OCI-LY7 (cell line): ENCODE data around the gene LRRC7. TPM values are rescaled to one million over a fixed set of nuclear protein-coding genes. Genes with fewer than 3 reads are reported as not detected.

Source experiments
- BruUV-seq: library from RNA; stranded (reverse); fragments of 400-500 nt; replicated peaks from 2 replicates; lab custom pipeline; 2021; lab: Mats Ljungman, UMichigan
- CTCF ChIA-PET: fragments of 300-600 bp; sonication (Branson Sonifier 250); formaldehyde crosslinking; loops from one replicate; lab custom pipeline; 2022; ENCODE audit warnings: antibody characterized with exemption; ENCODE audit not compliant: unreplicated experiment; lab: Charles Lee
- POLR2A ChIA-PET: fragments of 300-600 bp; sonication (Branson Sonifier 250); formaldehyde crosslinking; loops from one replicate; lab custom pipeline; 2022; ENCODE audit warnings: antibody characterized with exemption; lab: Charles Lee
- DNase-seq: peaks from one replicate; pipeline ENCODE4 v3.0.0-alpha.2; 2015; ENCODE audit warnings: low spot score
- H2AFZ ChIP-seq: fragments of 200-600 bp; sonication (generic), shearing (Covaris generic); 2 replicates; pipeline ENCODE4 v1.6.1; 2014; ENCODE audit warnings: mild to moderate bottlenecking, antibody characterized with exemption, low read length, moderate library complexity
- H3K27ac ChIP-seq: fragments of 200-600 bp; sonication (generic); 2 replicates; pipeline ENCODE4 v1.5.1; 2014; ENCODE audit warnings: mixed run types, low read depth, mild to moderate bottlenecking, moderate library complexity, low read length, inconsistent platforms; ENCODE audit not compliant: poor library complexity, severe bottlenecking
- H3K36me3 ChIP-seq: fragments of 200-600 bp; sonication (generic); 2 replicates; pipeline ENCODE4 v1.6.1; 2014; ENCODE audit warnings: mild to moderate bottlenecking, antibody characterized with exemption, low read length, moderate library complexity, mixed read lengths; ENCODE audit not compliant: insufficient read depth
- H3K4me1 ChIP-seq: fragments of 200-600 bp; sonication (generic); 2 replicates; pipeline ENCODE4 v1.5.1; 2014; ENCODE audit warnings: mild to moderate bottlenecking, low read length; ENCODE audit not compliant: insufficient read depth, poor library complexity, severe bottlenecking
- H3K4me2 ChIP-seq: fragments of 200-600 bp; sonication (generic); 2 replicates; pipeline ENCODE4 v1.6.1; 2014; ENCODE audit warnings: mild to moderate bottlenecking, low read length
- H3K4me3 ChIP-seq: fragments of 200-600 bp; sonication (generic); 2 replicates; pipeline ENCODE4 v1.5.1; 2014; ENCODE audit warnings: mild to moderate bottlenecking, low read depth, low read length; ENCODE audit not compliant: poor library complexity, severe bottlenecking
- H3K79me2 ChIP-seq: fragments of 200-600 bp; sonication (generic); 2 replicates; pipeline ENCODE4 v1.6.1; 2016; ENCODE audit warnings: low read depth, mild to moderate bottlenecking, low read length, moderate library complexity, mixed read lengths; ENCODE audit not compliant: insufficient read depth
- H3K9me2 ChIP-seq: fragments of 200-600 bp; sonication (generic); 2 replicates; pipeline ENCODE4 v1.6.1; 2016; ENCODE audit warnings: mild to moderate bottlenecking, low read length, mixed read lengths; ENCODE audit not compliant: insufficient read depth
- H3K9me3 ChIP-seq: fragments of 200-600 bp; sonication (generic); 2 replicates; pipeline ENCODE4 v1.6.1; 2014; ENCODE audit warnings: mild to moderate bottlenecking, mixed run types, low read length, mixed read lengths
- H4K20me1 ChIP-seq: fragments of 200-600 bp; sonication (generic); 2 replicates; pipeline ENCODE4 v1.6.1; 2014; ENCODE audit warnings: mild to moderate bottlenecking, antibody characterized with exemption, low read length, moderate library complexity, mixed read lengths; ENCODE audit not compliant: insufficient read depth
- EZH2phosphoT487 ChIP-seq: fragments of 200-600 bp; sonication (generic); IDR thresholded peaks from 2 replicates; pipeline ENCODE4 v1.6.1; 2018; ENCODE audit warnings: low read depth, borderline replicate concordance, mild to moderate bottlenecking, mixed run types, antibody characterized with exemption, low read length, moderate library complexity, mixed read lengths
- intact Hi-C: fragments of 100-400 bp; cut with micrococcal nuclease; formaldehyde crosslinking; loops from one replicate; pipeline ENCODE4 v1.10.0; 2022; ENCODE audit not compliant: unreplicated experiment
- total RNA-seq, 2 experiments: library from RNA; depleted of rRNA in 1 of 2; stranded (reverse); fragments of >200 nt in 1 of 2; shearing (Covaris generic) in 1 of 2; gene quantifications; 2 replicates each; pipeline ENCODE4 v1.2.3, GENCODE V29; 2014 to 2022
- TF ChIP-seq, protein P1 (sequence below): fragments of 200-600 bp; sonication (generic); conservative IDR thresholded peaks from 2 replicates; pipeline ENCODE4 v1.5.1; 2014; ENCODE audit warnings: mild to moderate bottlenecking, antibody characterized with exemption, low read length, moderate library complexity, mixed read lengths

Gene LRRC7
- total RNA-seq, 2 experiments from 2014 or later = not detected

DNA sequence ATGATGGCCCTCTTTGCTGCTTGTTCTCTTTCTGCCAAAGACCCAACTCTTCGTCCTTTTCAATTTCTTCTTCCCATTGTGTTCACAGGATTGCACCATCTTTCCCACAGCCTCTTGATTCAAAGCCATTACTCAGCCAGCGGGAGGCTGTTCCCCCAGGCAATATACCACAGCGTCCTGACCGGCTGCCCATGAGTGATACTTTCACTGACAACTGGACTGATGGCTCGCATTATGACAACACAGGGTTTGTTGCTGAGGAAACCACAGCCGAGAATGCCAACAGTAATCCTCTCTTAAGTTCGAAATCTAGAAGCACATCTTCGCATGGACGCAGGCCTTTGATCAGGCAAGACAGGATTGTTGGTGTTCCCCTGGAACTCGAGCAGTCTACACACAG is 470.3 kb downstream of the LRRC7 start:
- no peak overlapping the region for H3K27ac ChIP-seq
- no peaks in the 10 kb centered on the region for H4K20me1 ChIP-seq
- peaks cover 16% of the 10 kb centered on the region for H3K4me1 ChIP-seq
- ChIA-PET POLR2A (no interaction called here), CTCF (no interaction called here)
- no peak overlapping the region for H3K4me2 ChIP-seq
- no peaks in the 10 kb centered on the region for H3K36me3 ChIP-seq
- H3K79me2 ChIP-seq = no peaks in the 10 kb centered on the region
- no peak for DNase-seq
- intact Hi-C loops = no loop called here
- H3K4me3 ChIP-seq = no peak overlapping the region
- no TSS peak for BruUV-seq
- TF ChIP-seq EZH2phosphoT487 = no peak
- TF ChIP-seq, protein P1, sequence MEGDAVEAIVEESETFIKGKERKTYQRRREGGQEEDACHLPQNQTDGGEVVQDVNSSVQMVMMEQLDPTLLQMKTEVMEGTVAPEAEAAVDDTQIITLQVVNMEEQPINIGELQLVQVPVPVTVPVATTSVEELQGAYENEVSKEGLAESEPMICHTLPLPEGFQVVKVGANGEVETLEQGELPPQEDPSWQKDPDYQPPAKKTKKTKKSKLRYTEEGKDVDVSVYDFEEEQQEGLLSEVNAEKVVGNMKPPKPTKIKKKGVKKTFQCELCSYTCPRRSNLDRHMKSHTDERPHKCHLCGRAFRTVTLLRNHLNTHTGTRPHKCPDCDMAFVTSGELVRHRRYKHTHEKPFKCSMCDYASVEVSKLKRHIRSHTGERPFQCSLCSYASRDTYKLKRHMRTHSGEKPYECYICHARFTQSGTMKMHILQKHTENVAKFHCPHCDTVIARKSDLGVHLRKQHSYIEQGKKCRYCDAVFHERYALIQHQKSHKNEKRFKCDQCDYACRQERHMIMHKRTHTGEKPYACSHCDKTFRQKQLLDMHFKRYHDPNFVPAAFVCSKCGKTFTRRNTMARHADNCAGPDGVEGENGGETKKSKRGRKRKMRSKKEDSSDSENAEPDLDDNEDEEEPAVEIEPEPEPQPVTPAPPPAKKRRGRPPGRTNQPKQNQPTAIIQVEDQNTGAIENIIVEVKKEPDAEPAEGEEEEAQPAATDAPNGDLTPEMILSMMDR = no peak
- no peak overlapping the region for H2AFZ ChIP-seq
- no peaks in the 10 kb centered on the region for H3K9me3 ChIP-seq
- no peaks in the 10 kb centered on the region for H3K9me2 ChIP-seq

DNA sequence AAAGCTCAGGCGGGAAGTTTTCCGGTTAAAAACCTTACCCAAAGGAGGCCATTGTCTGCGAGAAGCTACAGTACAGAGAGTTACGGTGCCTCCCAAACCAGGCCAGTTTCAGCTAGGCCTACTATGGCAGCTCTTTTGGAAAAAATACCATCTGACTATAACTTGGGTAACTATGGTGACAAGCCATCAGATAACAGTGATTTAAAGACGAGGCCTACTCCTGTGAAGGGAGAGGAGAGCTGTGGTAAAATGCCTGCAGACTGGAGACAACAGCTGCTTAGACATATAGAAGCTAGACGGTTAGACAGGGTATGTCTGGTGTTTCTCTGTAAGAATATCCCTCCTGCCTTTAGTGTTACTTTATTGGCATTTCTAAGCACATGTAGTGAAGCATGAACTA is 471.8 kb downstream of the LRRC7 start:
- Histone ChIP-seq H3K36me3 (no peaks in the 10 kb centered on the region), H4K20me1 (no peaks in the 10 kb centered on the region), H3K79me2 (no peaks in the 10 kb centered on the region), H3K4me2 (no peak overlapping the region), H3K4me3 (no peak overlapping the region), H3K27ac (no peak overlapping the region), H2AFZ (no peak overlapping the region), H3K4me1 (peaks cover under 1% of the 10 kb centered on the region), H3K9me3 (no peaks in the 10 kb centered on the region), H3K9me2 (no peaks in the 10 kb centered on the region)
- BruUV-seq = no TSS peak
- TF ChIP-seq EZH2phosphoT487 = no peak
- TF ChIP-seq, protein P1 = no peak
- no peak for DNase-seq
- POLR2A ChIA-PET = no interaction called here
- CTCF ChIA-PET = no interaction called here
- intact Hi-C loops = no loop called here

DNA sequence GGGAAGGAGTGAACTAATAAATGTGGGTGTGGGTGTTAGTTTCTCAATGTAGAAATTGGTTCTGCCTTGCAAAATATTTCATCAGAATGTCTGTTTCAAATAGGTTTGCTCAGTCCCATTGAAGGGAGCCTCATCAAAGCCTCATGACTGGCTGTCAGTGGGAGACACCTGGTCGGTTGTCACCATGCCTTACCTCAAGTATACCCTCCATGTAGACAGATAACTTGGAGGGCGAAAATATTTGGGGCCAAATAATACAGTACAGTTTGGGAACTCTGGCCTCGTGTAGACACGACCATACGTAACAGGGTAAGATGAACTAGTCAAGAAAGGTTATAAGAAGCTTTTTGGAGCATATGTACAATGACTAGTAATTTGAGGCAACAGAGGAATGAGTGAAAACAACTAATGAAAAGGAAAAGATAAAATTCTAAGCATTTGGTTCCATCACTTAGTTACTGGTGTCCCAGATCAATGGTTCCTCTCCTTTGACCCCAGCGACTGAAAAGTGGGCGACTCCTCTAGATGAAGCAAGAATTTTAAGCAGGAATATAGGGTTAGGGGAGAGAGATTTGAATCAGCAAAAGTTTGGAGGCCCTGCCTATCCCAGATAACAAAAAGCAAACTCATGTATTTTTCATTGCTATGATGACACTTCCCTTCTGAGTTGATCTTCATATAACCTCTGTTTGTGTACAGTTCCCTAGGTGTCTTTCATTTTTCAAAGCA is 473.8 kb downstream of the LRRC7 start:
- DNase-seq = no peak
- Histone ChIP-seq H3K27ac (no peak overlapping the region), H3K79me2 (no peaks in the 10 kb centered on the region), H3K4me3 (no peak overlapping the region), H3K4me1 (no peaks in the 10 kb centered on the region), H4K20me1 (no peaks in the 10 kb centered on the region), H3K4me2 (no peak overlapping the region), H3K36me3 (no peaks in the 10 kb centered on the region), H3K9me2 (no peaks in the 10 kb centered on the region), H2AFZ (no peak overlapping the region), H3K9me3 (no peaks in the 10 kb centered on the region)
- CTCF ChIA-PET = no interaction called here
- intact Hi-C loops = no loop called here
- POLR2A ChIA-PET = interaction anchor here (0.9 kb wide), 1 partner anchor 16 kb away, joined by 4 read pairs; no protein-coding TSS in a partner anchor
- no TSS peak for BruUV-seq
- no peak for TF ChIP-seq EZH2phosphoT487
- TF ChIP-seq, protein P1 = no peak
